ENCODE data around the gene PLPP3. TPM values are rescaled to one million over a fixed set of nuclear protein-coding genes. Genes with fewer than 3 reads are reported as not detected.

Gene PLPP3
- polyA plus RNA-seq, 4 donors, result 1.6 to 71.6 (median 23.1) TPM

DNA sequence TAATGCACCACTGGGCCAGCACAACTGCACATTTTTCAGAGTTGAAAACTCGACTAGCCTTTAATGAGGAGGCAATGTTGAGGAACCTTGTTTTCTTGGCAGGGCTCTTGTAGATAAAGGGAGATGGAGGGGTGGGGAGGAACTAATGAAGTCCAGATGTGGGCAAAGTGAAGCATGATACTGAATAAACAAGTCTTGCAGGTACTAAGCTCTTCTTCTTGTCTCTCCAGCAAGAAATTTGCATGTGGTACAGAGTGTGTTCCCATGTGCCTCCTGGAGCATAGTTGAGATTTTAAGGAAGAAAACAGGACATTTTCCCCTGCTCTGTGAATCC, 47.0 kb downstream of the PLPP3 start:
- WGBS, 3 donors, result 16 to 46% (median 22%) methylated on average over 1 of the region's 1 CpG

GRCh38 chr1:56531624-56532349, 47.6 kb downstream of the PLPP3 start:
- Histone ChIP-seq H3K4me1 (ENCODE audit: control insufficient read depth in 3 of 3, insufficient read depth in 2 of 3, low read depth in 1 of 3, low read length in 2 of 3) (peaks cover 7 to 60% (median 9%) of the 10 kb centered on the region in 3 donors), H3K36me3 (ENCODE audit: control insufficient read depth in 3 of 3, insufficient read depth in 2 of 3, low read depth in 1 of 3, low read length in 3 of 3) (peaks cover 0 to 26% (median 4%) of the 10 kb centered on the region in 3 donors), H3K4me3 (ENCODE audit: low read depth in 1 of 3, low read length in 3 of 3) (no peak overlapping the region), H3K9me3 (ENCODE audit: control insufficient read depth in 2 of 2, insufficient read depth in 1 of 2, low read depth in 1 of 2, low read length in 1 of 2) (no peaks in the 10 kb centered on the region), H3K27ac (ENCODE audit: low read depth in 1 of 3, low read length in 2 of 3) (peak overlapping the region in 1 of 3 donors; percentile 3), H3K27me3 (ENCODE audit: control insufficient read depth in 3 of 3, insufficient read depth in 3 of 3, low read length in 3 of 3) (no peaks in the 10 kb centered on the region)
- FAIRE-seq, result no peak
- DNase-seq, result no peak
- 80 to 87% (median 85%) methylated on average over 6 of the region's 6 CpGs for WGBS, 3 donors

More for the DNA sequence above, 47.0 kb downstream of the PLPP3 start:
- DNase-seq, result no peak
- Histone ChIP-seq H3K27ac (ENCODE audit: low read depth in 1 of 3, low read length in 2 of 3) (peak overlapping the region in 1 of 3 donors; percentile 3), H3K4me3 (ENCODE audit: low read depth in 1 of 3, low read length in 3 of 3) (no peak overlapping the region), H3K27me3 (ENCODE audit: control insufficient read depth in 3 of 3, insufficient read depth in 3 of 3, low read length in 3 of 3) (no peaks in the 10 kb centered on the region), H3K4me1 (ENCODE audit: control insufficient read depth in 3 of 3, insufficient read depth in 2 of 3, low read depth in 1 of 3, low read length in 2 of 3) (peaks cover 6 to 56% (median 9%) of the 10 kb centered on the region in 3 donors), H3K9me3 (ENCODE audit: control insufficient read depth in 2 of 2, insufficient read depth in 1 of 2, low read depth in 1 of 2, low read length in 1 of 2) (no peaks in the 10 kb centered on the region), H3K36me3 (ENCODE audit: control insufficient read depth in 3 of 3, insufficient read depth in 2 of 3, low read depth in 1 of 3, low read length in 3 of 3) (peaks cover 0 to 30% (median 4%) of the 10 kb centered on the region in 3 donors)
- FAIRE-seq, result no peak

DNA sequence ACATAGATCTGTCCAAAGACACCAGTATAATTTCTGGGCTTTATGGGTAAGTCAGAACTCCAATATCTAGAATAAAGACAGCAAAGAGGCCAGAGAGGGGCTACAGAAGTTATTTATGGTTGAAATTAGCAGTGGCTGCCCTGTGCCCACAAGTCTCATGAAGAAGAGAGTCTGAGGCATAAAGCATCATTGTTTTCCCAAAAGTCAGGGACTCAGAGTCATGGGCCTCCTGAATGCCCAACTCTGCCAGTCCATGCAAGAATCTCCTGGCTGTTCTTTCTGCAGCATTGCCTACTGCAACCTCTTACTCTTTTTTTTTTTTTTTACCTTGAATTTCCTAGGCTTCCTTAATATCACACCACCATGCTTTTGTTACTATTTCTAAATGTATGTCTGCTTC, 49.6 kb downstream of the PLPP3 start:
- Histone ChIP-seq H3K9me3 (ENCODE audit: control insufficient read depth in 2 of 2, insufficient read depth in 1 of 2, low read depth in 1 of 2, low read length in 1 of 2) (no peaks in the 10 kb centered on the region), H3K4me1 (ENCODE audit: control insufficient read depth in 3 of 3, insufficient read depth in 2 of 3, low read depth in 1 of 3, low read length in 2 of 3) (peaks cover 11 to 57% (median 11%) of the 10 kb centered on the region in 3 donors), H3K36me3 (ENCODE audit: control insufficient read depth in 3 of 3, insufficient read depth in 2 of 3, low read depth in 1 of 3, low read length in 3 of 3) (peaks cover 0 to 20% (median 4%) of the 10 kb centered on the region in 3 donors), H3K27me3 (ENCODE audit: control insufficient read depth in 3 of 3, insufficient read depth in 3 of 3, low read length in 3 of 3) (no peaks in the 10 kb centered on the region), H3K4me3 (ENCODE audit: low read depth in 1 of 3, low read length in 3 of 3) (no peak overlapping the region), H3K27ac (ENCODE audit: low read depth in 1 of 3, low read length in 2 of 3) (no peak overlapping the region)
- DNase-seq (no peak), FAIRE-seq (no peak)

- WGBS, 3 donors, result 10 to 45% (median 29%) methylated on average over 8 of the region's 8 CpGs
- Histone ChIP-seq H3K27ac (ENCODE audit: low read depth in 1 of 3, low read length in 2 of 3) (peak overlapping the region in 2 of 3 donors; percentile 12 to 78), H3K9me3 (ENCODE audit: control insufficient read depth in 2 of 2, insufficient read depth in 1 of 2, low read depth in 1 of 2, low read length in 1 of 2) (no peaks in the 10 kb centered on the region), H3K27me3 (ENCODE audit: control insufficient read depth in 3 of 3, insufficient read depth in 3 of 3, low read length in 3 of 3) (no peaks in the 10 kb centered on the region), H3K36me3 (ENCODE audit: control insufficient read depth in 3 of 3, insufficient read depth in 2 of 3, low read depth in 1 of 3, low read length in 3 of 3) (peaks cover 0 to 18% (median 0%) of the 10 kb centered on the region in 3 donors), H3K4me1 (ENCODE audit: control insufficient read depth in 3 of 3, insufficient read depth in 2 of 3, low read depth in 1 of 3, low read length in 2 of 3) (peaks cover 9 to 45% (median 12%) of the 10 kb centered on the region in 3 donors), H3K4me3 (ENCODE audit: low read depth in 1 of 3, low read length in 3 of 3) (no peak overlapping the region)
- peak; percentile 56 to 75 for DNase-seq
- no peak for FAIRE-seq
Measured at GRCh38 chr1:56527548-56528302, 51.6 kb downstream of the PLPP3 start.

DNA sequence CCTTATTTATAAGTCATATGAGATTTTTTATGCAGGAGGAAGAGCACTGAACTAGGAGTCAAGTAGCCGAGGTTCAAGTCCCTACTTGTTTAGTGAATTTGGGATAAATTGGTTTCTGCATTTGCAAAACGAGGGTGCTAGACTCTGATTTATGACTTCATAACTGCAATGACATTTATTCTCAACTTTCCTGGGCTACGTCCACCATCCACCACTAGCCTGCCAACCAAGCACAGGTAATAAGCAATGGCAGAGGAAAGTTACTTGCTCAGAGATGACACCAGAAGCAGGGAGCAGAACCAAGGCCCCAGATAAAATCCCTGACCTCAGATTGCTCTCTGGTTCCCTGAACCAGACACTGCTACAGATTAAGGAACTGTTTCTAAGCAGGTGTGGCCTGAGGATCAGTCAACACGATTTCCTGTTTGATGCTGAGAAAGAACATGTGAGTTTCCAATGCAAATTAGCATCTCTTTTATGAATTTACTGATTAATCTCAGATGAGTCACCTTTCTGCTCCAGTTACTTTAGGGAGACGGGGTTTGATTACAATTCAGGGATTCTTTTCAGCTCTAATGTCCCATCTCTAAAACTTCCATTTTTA, 52.7 kb downstream of the PLPP3 start:
- no peaks in the 10 kb centered on the region for H3K27me3 ChIP-seq (ENCODE audit: control insufficient read depth in 3 of 3, insufficient read depth in 3 of 3, low read length in 3 of 3)
- H3K4me1 ChIP-seq (ENCODE audit: control insufficient read depth in 3 of 3, insufficient read depth in 2 of 3, low read depth in 1 of 3, low read length in 2 of 3), result peaks cover 7 to 36% (median 12%) of the 10 kb centered on the region in 3 donors
- peak; percentile 53 to 61 for DNase-seq
- H3K36me3 ChIP-seq (ENCODE audit: control insufficient read depth in 3 of 3, insufficient read depth in 2 of 3, low read depth in 1 of 3, low read length in 3 of 3), result peaks cover 0 to 22% (median 0%) of the 10 kb centered on the region in 3 donors
- H3K4me3 ChIP-seq (ENCODE audit: low read depth in 1 of 3, low read length in 3 of 3), result no peak overlapping the region
- WGBS, 3 donors, result 12 to 38% (median 14%) methylated on average over 5 of the region's 5 CpGs
- peak overlapping the region in 2 of 3 donors; percentile 78 to 83 for H3K27ac ChIP-seq (ENCODE audit: low read depth in 1 of 3, low read length in 2 of 3)
- no peaks in the 10 kb centered on the region for H3K9me3 ChIP-seq (ENCODE audit: control insufficient read depth in 2 of 2, insufficient read depth in 1 of 2, low read depth in 1 of 2, low read length in 1 of 2)
- FAIRE-seq, result no peak

- Histone ChIP-seq H3K36me3 (ENCODE audit: control insufficient read depth in 3 of 3, insufficient read depth in 2 of 3, low read depth in 1 of 3, low read length in 3 of 3) (peaks cover 0 to 25% (median 0%) of the 10 kb centered on the region in 3 donors), H3K4me1 (ENCODE audit: control insufficient read depth in 3 of 3, insufficient read depth in 2 of 3, low read depth in 1 of 3, low read length in 2 of 3) (peaks cover 7 to 36% (median 12%) of the 10 kb centered on the region in 3 donors), H3K4me3 (ENCODE audit: low read depth in 1 of 3, low read length in 3 of 3) (no peak overlapping the region), H3K27me3 (ENCODE audit: control insufficient read depth in 3 of 3, insufficient read depth in 3 of 3, low read length in 3 of 3) (no peaks in the 10 kb centered on the region), H3K27ac (ENCODE audit: low read depth in 1 of 3, low read length in 2 of 3) (peak overlapping the region in 2 of 3 donors; percentile 8 to 78), H3K9me3 (ENCODE audit: control insufficient read depth in 2 of 2, insufficient read depth in 1 of 2, low read depth in 1 of 2, low read length in 1 of 2) (no peaks in the 10 kb centered on the region)
- no peak for FAIRE-seq
- WGBS, 3 donors, result 12 to 30% (median 20%) methylated on average over 4 of the region's 4 CpGs
- DNase-seq, result peak; percentile 31 to 60
Measured at GRCh38 chr1:56525489-56526041, 53.8 kb downstream of the PLPP3 start.

- peaks cover 7 to 36% (median 12%) of the 10 kb centered on the region in 3 donors for H3K4me1 ChIP-seq (ENCODE audit: control insufficient read depth in 3 of 3, insufficient read depth in 2 of 3, low read depth in 1 of 3, low read length in 2 of 3)
- DNase-seq, result no peak
- H3K36me3 ChIP-seq (ENCODE audit: control insufficient read depth in 3 of 3, insufficient read depth in 2 of 3, low read depth in 1 of 3, low read length in 3 of 3), result peaks cover 0 to 32% (median 2%) of the 10 kb centered on the region in 3 donors
Measured at GRCh38 chr1:56524263-56524662, 55.1 kb downstream of the PLPP3 start.

DNA sequence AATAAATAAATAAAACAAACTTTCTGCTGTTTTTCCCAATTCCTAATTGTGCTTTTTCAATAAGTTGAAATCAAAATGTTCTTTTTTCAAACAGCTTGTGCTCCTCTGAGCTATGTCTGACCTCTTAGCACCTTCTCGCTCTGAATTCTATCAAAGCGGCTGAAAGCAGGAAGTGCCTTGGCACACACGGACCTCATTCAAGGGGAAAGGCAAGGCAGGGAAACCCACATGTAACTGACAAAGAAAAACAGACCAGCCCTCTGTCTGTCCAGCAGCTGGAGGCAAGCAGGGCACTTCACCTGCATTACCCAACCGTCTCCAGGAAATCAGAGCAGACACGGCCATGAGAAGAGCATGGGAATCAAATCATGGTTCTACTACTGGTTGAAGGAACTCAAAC, 56.7 kb downstream of the PLPP3 start:
- Histone ChIP-seq H3K27me3 (ENCODE audit: control insufficient read depth in 3 of 3, insufficient read depth in 3 of 3, low read length in 3 of 3) (no peaks in the 10 kb centered on the region), H3K36me3 (ENCODE audit: control insufficient read depth in 3 of 3, insufficient read depth in 2 of 3, low read depth in 1 of 3, low read length in 3 of 3) (peaks cover 0 to 38% (median 2%) of the 10 kb centered on the region in 3 donors), H3K27ac (ENCODE audit: low read depth in 1 of 3, low read length in 2 of 3) (peak overlapping the region in 1 of 3 donors; percentile 6), H3K4me1 (ENCODE audit: control insufficient read depth in 3 of 3, insufficient read depth in 2 of 3, low read depth in 1 of 3, low read length in 2 of 3) (peaks cover 7 to 26% (median 9%) of the 10 kb centered on the region in 3 donors), H3K9me3 (ENCODE audit: control insufficient read depth in 2 of 2, insufficient read depth in 1 of 2, low read depth in 1 of 2, low read length in 1 of 2) (no peaks in the 10 kb centered on the region), H3K4me3 (ENCODE audit: low read depth in 1 of 3, low read length in 3 of 3) (no peak overlapping the region)
- 55 to 62% (median 57%) methylated on average over 5 of the region's 5 CpGs for WGBS, 3 donors
- DNase-seq (no peak), FAIRE-seq (no peak)

More at GRCh38 chr1:56524263-56524662, 55.1 kb downstream of the PLPP3 start:
- H3K27me3 ChIP-seq (ENCODE audit: control insufficient read depth in 3 of 3, insufficient read depth in 3 of 3, low read length in 3 of 3), result no peaks in the 10 kb centered on the region
- WGBS, 3 donors, result 89 to 95% (median 94%) methylated on average over 11 of the region's 11 CpGs
- H3K9me3 ChIP-seq (ENCODE audit: control insufficient read depth in 2 of 2, insufficient read depth in 1 of 2, low read depth in 1 of 2, low read length in 1 of 2), result no peaks in the 10 kb centered on the region
- no peak for FAIRE-seq
- H3K27ac ChIP-seq (ENCODE audit: low read depth in 1 of 3, low read length in 2 of 3), result no peak overlapping the region
- no peak overlapping the region for H3K4me3 ChIP-seq (ENCODE audit: low read depth in 1 of 3, low read length in 3 of 3)

Data from small intestine (tissue), 7 donors.